ENCODE data around the gene SEC61A1. TPM values are rescaled to one million over a fixed set of nuclear protein-coding genes. Genes with fewer than 3 reads are reported as not detected.

Gene SEC61A1
- total RNA-seq, 2 experiments from 2014 or later: 159 to 167 TPM

DNA sequence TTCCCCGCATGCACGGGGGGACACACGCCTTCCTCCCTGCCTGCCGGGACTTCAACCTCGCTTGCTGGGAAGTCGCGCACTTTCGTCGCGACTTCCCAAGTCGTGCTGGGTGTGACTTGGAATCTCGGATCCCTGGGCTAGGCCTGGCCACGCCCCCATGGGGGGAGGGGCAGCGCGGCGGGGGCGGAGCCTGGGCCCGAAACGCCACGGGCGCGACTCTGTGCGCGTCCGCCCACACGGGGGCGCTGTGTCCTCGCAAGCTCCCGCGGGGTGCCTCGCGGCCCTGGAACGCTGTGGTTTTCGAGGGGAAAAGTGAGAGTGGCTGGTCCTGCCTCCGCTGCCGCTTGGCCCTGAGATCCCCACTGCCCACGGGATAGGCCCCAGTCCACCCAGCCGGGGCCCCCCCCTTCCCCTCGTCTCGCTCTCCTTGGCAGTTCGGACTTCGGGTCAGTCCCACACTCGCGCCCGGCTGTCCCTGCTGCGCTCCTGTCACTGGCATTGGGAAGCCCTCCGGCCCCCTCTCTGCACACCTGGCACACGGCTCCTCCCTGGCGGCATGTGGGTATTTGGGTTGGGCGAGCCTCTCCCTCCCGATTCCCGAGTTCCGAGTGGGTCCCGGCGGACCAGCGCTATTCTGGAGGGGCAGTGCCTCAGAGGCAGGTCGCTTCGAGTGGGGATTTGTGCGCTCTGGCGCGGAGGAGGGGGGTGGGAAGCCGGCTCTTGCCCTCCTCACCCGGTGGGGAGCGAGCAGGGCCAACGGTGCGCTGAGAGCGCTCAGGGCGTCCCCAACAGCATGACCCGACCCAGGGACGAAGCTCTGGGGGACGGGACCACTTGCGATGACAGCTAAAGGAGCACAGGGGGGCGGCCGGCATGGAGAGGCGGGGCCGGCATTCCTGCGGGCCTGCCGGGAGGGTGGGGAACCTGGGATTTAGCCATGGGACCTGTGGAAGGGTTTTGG lies 23.6 kb downstream of the SEC61A1 start:
- ChIA-PET CTCF (interaction anchor here (0.7 to 1.9 kb wide), 9 partner anchors 10 to 247 kb away, joined by 3 to 8 read pairs (median 3); no protein-coding TSS in a partner anchor), POLR2A (no interaction called here)
- H3K27ac Mint-ChIP-seq: peak overlapping the region; percentile 36
- peak overlapping the region; percentile 27 for H3K4me3 Mint-ChIP-seq
- peak; percentile 83 for DNase-seq
- H3K4me1 Mint-ChIP-seq: peaks cover 14% of the 10 kb centered on the region
- no peaks in the 10 kb centered on the region for H3K9me3 Mint-ChIP-seq
- H3K27me3 Mint-ChIP-seq: peaks cover 4% of the 10 kb centered on the region
- H3K36me3 Mint-ChIP-seq (ENCODE audit: low read depth): peaks cover 14% of the 10 kb centered on the region

DNA sequence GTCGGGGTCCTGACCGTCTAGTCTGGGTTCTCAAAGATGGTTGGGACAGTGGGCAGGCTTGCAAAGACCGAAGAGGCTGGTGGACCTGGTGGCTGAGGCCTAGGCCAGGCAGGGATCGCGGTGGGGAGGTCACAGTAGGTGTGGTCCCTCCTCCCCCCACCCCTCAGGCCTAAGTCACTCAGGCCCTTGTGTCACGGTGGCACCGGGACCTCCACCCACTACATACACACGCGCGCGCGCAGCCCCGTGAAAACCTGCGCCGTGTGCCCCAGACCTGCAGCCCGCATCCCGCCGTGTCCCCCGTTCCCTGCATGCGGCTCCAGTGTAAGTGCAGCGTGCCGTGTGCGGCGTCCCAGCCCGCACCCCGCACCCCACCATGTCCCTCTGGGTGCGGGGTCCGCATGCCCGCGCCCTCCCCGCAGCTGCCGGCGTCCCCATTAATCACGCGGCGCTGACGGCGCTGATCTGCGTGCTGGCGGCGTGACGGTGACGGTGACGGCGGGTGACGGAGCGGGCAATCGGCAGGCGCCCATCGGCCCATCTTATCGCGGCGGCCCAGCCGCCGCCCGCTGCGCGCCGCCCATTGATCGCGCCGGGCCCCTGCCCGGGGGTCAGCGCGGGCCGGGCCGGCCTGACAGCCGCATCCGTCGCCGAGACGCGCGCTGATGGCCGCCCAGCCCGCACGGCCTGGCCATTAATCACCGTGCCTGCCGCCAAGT lies 24.4 kb downstream of the SEC61A1 start:
- peaks cover 4% of the 10 kb centered on the region for H3K27me3 Mint-ChIP-seq
- CTCF ChIA-PET: interaction anchor here (1.1 to 1.9 kb wide), 7 partner anchors 10 to 76 kb away, joined by 3 to 8 read pairs (median 4); no protein-coding TSS in a partner anchor
- DNase-seq: no peak
- no peaks in the 10 kb centered on the region for H3K9me3 Mint-ChIP-seq
- peak overlapping the region; percentile 22 for H3K4me3 Mint-ChIP-seq
- H3K27ac Mint-ChIP-seq: no peak overlapping the region
- POLR2A ChIA-PET: no interaction called here
- H3K4me1 Mint-ChIP-seq: peaks cover 14% of the 10 kb centered on the region
- H3K36me3 Mint-ChIP-seq (ENCODE audit: low read depth): peaks cover 16% of the 10 kb centered on the region

DNA sequence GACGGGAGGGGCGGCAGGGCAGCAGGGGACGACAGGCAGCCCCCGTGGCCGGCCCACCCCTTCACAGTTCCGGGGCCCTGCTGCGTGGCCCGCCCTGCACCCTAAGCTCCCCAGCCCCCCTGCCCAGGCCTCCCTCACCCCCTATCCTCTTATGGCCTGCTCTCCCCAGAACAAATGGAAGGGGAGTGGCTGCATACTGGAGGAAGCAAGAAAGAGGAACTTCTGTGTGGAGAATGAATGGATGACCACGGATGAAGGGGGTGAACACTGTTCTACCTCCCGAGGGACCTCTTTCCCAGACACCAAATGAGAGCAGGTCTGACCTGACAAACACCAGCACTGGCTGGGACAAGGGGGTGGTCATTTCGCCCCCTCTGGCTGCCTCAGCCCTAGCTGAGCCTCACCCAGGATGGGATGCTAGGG lies 25.0 kb downstream of the SEC61A1 start:
- POLR2A ChIA-PET: no interaction called here
- Mint-ChIP-seq H3K27ac (no peak overlapping the region), H3K9me3 (no peaks in the 10 kb centered on the region), H3K4me1 (peaks cover 14% of the 10 kb centered on the region), H3K4me3 (no peak overlapping the region), H3K36me3 (ENCODE audit: low read depth) (peaks cover 13% of the 10 kb centered on the region), H3K27me3 (peaks cover 4% of the 10 kb centered on the region)
- CTCF ChIA-PET: interaction anchor here (1.6 kb wide), 1 partner anchor 18 kb away, joined by 4 read pairs; no protein-coding TSS in a partner anchor
- no peak for DNase-seq

DNA sequence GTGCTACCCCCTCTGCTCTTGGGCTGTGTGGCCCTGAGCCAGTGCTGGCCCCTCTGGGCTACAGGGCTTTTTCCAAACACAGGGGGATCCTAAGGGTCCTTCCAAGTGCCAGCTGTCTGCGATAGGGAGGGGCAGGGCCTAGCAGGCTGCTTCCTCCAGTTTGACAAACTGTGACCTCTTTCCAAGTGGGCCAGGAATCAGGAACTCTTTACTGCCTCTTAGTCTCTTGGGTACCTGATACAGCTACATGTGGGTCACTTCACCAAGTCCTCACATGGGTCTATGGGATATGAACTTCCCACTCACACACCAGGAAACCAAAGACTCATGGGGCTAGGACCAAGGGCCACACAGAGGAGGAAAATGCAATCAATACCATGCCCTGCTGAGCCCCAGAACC lies 25.4 kb downstream of the SEC61A1 start:
- Mint-ChIP-seq H3K27ac (no peak overlapping the region), H3K36me3 (ENCODE audit: low read depth) (peaks cover 13% of the 10 kb centered on the region), H3K27me3 (peaks cover 4% of the 10 kb centered on the region), H3K4me3 (no peak overlapping the region), H3K4me1 (peaks cover 14% of the 10 kb centered on the region), H3K9me3 (no peaks in the 10 kb centered on the region)
- ChIA-PET POLR2A (no interaction called here), CTCF (interaction anchor here (1.2 to 1.5 kb wide), 2 partner anchors 24 to 939 kb away, joined by 3 to 4 read pairs; no protein-coding TSS in a partner anchor)
- DNase-seq: no peak

DNA sequence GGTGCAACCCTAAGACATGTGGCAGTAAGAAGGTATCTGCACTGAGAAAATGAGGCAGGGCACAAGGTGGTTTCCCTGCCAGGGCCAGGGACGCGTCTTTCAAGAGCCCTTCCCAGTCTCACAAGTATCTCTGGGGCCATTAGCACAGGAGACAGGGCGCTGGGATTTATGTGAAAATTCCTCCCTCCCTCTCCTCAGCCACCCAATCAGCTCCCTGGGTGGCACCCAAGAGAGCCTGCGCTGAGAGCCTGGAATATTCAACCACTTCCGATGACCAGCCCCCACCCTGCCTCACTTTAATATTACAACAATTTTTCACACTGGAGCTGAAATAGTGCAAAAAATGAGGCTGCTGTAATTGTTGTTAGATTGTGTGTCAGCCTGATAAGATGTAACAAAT lies 26.1 kb downstream of the SEC61A1 start:
- peaks cover 14% of the 10 kb centered on the region for H3K4me1 Mint-ChIP-seq
- no peak overlapping the region for H3K27ac Mint-ChIP-seq
- no peaks in the 10 kb centered on the region for H3K9me3 Mint-ChIP-seq
- ChIA-PET POLR2A (no interaction called here), CTCF (interaction anchor here (1.2 to 2.7 kb wide), 3 partner anchors 16 to 939 kb away, joined by 3 to 10 read pairs (median 4); no protein-coding TSS in a partner anchor)
- H3K27me3 Mint-ChIP-seq: peaks cover 4% of the 10 kb centered on the region
- DNase-seq: no peak
- H3K36me3 Mint-ChIP-seq (ENCODE audit: low read depth): peaks cover 13% of the 10 kb centered on the region
- H3K4me3 Mint-ChIP-seq: no peak overlapping the region

DNA sequence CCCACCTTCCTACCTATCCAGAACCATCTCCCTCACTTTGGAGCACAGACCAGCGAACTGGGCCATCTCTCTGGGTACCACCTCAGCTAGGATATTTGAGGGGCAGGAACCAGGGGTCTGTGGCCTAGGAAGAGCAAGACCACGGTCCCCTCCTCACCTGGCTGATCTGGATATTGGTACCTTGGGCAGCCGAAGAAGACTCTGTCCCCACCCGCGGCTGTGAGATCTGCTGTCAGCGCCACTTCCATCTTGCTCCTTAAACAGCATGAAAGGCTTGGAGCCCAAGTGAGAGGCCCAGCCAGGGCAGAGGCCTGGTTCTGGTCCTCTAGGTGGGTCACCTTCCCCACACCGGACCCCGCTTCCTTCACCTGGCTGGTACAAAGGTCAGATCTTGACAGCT lies 26.6 kb downstream of the SEC61A1 start:
- Mint-ChIP-seq H3K9me3 (no peaks in the 10 kb centered on the region), H3K27me3 (peaks cover 4% of the 10 kb centered on the region), H3K36me3 (ENCODE audit: low read depth) (peaks cover 13% of the 10 kb centered on the region), H3K4me1 (peaks cover 14% of the 10 kb centered on the region), H3K4me3 (no peak overlapping the region), H3K27ac (no peak overlapping the region)
- POLR2A ChIA-PET: no interaction called here
- no peak for DNase-seq
- CTCF ChIA-PET: interaction anchor here (1.2 to 2.7 kb wide), 4 partner anchors 15 to 938 kb away, joined by 3 to 10 read pairs (median 4); no protein-coding TSS in a partner anchor

DNA sequence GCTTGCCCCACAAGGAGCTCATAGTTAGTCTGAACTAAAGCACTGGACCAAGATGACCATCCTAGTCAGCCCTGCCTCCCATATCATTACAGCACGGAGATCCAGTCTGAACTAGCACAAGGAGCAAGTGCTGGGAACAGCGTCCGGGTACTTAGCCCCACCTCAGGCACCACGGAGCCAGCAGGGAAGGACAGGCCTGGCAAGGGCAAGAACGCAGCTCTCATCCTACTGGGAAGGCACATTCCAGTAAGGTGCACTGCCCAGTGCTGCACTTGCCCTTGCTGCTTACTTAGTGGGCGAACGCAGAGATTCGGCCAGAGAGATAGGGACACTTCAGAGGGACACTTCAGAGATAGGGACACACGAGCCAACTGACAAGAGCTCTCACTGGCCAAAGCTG lies 27.6 kb downstream of the SEC61A1 start:
- DNase-seq: no peak
- H3K4me3 Mint-ChIP-seq: no peak overlapping the region
- H3K36me3 Mint-ChIP-seq (ENCODE audit: low read depth): peaks cover 19% of the 10 kb centered on the region
- peaks cover 4% of the 10 kb centered on the region for H3K27me3 Mint-ChIP-seq
- no peak overlapping the region for H3K27ac Mint-ChIP-seq
- H3K9me3 Mint-ChIP-seq: no peaks in the 10 kb centered on the region
- ChIA-PET CTCF (interaction anchor here (1.6 to 2.7 kb wide), 2 partner anchors 14 to 53 kb away, joined by 5 to 10 read pairs; no protein-coding TSS in a partner anchor), POLR2A (no interaction called here)
- H3K4me1 Mint-ChIP-seq: peaks cover 14% of the 10 kb centered on the region

DNA sequence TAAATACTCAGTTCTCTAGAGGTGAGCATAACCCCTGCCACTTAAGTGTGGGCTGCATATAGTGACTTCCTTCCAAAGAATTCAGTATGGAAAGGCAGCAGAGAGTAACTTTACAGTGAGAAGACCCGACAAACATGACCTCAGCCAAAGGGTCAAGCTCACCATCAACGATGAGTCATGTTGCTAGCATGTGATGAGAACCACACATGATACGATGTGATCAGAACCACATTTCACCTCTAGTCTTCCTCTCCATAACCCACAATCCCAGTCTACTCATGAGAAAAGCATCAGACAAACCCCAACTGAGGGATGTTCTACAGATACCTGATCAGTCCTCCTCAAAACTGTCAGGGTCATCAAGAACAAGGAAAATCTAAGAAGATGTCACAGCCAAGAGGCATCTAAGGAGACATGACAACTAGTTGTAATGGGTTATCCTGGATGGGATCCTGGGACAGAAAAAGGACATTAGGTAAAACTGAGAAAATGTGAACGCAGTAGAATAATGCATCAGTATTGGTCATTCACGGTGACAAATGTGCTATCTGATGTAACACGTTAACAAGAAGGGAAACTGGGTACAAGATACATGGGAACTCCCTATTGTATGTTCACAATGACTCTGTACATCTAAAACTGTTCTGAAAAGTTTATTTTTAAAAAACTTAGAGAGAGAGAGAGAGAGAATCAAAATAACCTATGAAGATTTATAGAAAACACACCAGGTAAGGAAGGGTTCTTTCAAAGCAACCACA lies 28.3 kb downstream of the SEC61A1 start:
- Mint-ChIP-seq H3K27ac (no peak overlapping the region), H3K27me3 (peaks cover 4% of the 10 kb centered on the region), H3K36me3 (ENCODE audit: low read depth) (peaks cover 22% of the 10 kb centered on the region), H3K4me3 (no peak overlapping the region), H3K4me1 (peaks cover 8% of the 10 kb centered on the region), H3K9me3 (no peaks in the 10 kb centered on the region)
- ChIA-PET POLR2A (no interaction called here), CTCF (interaction anchor here (1.6 to 2.7 kb wide), 2 partner anchors 14 to 53 kb away, joined by 5 to 10 read pairs; no protein-coding TSS in a partner anchor)
- DNase-seq: no peak

DNA sequence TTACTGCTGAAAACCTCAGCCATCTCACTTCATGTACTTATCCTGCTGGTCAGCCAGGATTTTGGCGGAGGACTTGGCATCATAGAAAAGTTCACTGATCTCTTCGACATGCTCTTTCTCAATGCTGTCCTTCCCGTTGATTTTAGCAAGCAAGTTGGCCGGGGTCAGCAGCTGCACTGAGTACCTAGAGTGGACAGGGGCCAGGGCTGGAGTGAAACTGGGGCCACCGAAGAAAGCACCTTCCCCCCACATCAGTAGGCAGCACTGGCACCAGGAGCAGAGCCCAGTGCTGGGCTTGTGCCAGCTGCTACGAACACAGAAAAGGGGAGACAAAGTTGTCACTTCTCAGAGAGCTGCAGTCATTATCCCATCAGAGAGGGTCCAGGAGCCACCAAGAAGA lies 29.0 kb downstream of the SEC61A1 start:
- Mint-ChIP-seq H3K4me1 (peaks cover 3% of the 10 kb centered on the region), H3K4me3 (no peak overlapping the region), H3K36me3 (ENCODE audit: low read depth) (peaks cover 23% of the 10 kb centered on the region), H3K9me3 (no peaks in the 10 kb centered on the region), H3K27me3 (peaks cover 4% of the 10 kb centered on the region), H3K27ac (no peak overlapping the region)
- CTCF ChIA-PET: no interaction called here
- POLR2A ChIA-PET: no interaction called here
- DNase-seq: no peak

DNA sequence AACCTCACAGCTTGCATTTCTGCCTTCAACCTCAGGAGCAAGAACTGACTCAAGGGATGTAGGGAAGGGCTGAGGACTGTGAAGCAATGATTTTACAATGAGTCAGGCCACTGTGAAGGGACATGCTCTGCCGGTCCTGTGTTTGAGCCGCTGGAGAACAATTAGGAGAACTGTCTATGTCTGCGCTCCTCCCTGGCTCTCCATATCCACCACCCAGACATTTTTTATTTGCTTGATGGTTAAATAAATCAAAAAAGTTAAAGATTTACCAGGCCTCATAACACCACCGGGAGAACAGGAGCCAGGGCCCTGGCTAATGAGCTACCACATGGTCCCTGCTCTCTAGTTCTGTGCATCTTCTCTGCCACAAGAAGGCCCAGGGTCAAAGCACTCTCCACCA lies 29.6 kb downstream of the SEC61A1 start:
- DNase-seq: no peak
- Mint-ChIP-seq H3K4me3 (no peak overlapping the region), H3K4me1 (no peaks in the 10 kb centered on the region), H3K27ac (no peak overlapping the region), H3K9me3 (no peaks in the 10 kb centered on the region), H3K36me3 (ENCODE audit: low read depth) (peaks cover 26% of the 10 kb centered on the region), H3K27me3 (no peaks in the 10 kb centered on the region)
- ChIA-PET CTCF (no interaction called here), POLR2A (no interaction called here)

DNA sequence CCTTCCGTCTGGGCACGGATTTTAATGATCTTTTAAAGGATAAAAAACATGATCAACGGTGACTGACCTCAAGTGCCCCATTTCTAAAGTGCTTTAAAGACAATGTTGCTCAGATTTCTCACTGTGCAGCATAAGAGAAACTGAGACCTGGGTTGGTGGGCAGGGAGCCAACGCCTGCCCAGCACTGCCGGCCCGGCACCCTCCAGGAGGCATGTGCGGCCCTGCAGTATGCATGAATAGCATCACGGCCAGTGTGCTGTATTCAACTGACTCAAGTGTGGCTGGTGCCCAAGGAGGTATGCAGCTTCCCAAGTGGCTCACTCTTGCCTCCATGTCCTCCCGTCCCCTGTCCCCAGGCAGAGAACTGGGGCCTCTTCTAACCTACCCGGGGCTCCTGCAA lies 30.3 kb downstream of the SEC61A1 start:
- Mint-ChIP-seq H3K36me3 (ENCODE audit: low read depth) (peaks cover 31% of the 10 kb centered on the region), H3K4me3 (no peak overlapping the region), H3K27me3 (no peaks in the 10 kb centered on the region), H3K9me3 (no peaks in the 10 kb centered on the region), H3K27ac (no peak overlapping the region), H3K4me1 (no peaks in the 10 kb centered on the region)
- CTCF ChIA-PET: interaction anchor here (1.1 to 2.4 kb wide), 2 partner anchors 13 to 20 kb away, joined by 3 to 9 read pairs; no protein-coding TSS in a partner anchor
- DNase-seq: no peak
- POLR2A ChIA-PET: no interaction called here

DNA sequence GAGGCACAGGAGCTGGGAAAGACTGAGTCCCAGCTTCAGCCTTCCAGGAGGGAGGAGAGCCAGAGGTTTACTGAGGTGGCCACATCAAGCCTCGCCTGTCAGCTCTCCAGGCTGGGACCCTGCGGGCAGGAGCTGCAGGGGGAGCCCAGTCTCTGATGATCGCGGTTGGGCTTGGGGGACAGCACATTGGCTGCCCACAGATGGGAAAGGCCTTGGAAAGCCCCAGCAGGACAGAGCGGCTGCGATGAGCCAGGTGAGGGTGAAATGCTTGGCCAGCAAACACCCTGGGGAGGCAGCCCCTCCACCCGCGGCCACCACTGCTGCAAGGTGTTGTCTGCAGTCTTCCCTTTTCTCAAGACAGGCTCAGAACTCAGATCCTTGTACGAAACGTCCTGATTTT lies 31.2 kb downstream of the SEC61A1 start:
- Mint-ChIP-seq H3K9me3 (no peaks in the 10 kb centered on the region), H3K27me3 (no peaks in the 10 kb centered on the region), H3K27ac (no peak overlapping the region), H3K4me3 (no peak overlapping the region), H3K4me1 (no peaks in the 10 kb centered on the region), H3K36me3 (ENCODE audit: low read depth) (peaks cover 30% of the 10 kb centered on the region)
- no peak for DNase-seq
- CTCF ChIA-PET: interaction anchor here (1.1 to 2.4 kb wide), 2 partner anchors 12 to 19 kb away, joined by 3 to 9 read pairs; no protein-coding TSS in a partner anchor
- POLR2A ChIA-PET: no interaction called here
